Measurements from ENCODE around the gene PROSER2.

GRCh38 chr10:11870900-11871400, 47.8 kb downstream of the PROSER2 start:
- no peak for TF ChIP-seq CTCF (IDR thresholded peaks at IDR 0.05)
- no peak for TF ChIP-seq EP300 (IDR thresholded peaks at IDR 0.05)

Data from esophagus muscularis mucosa (tissue), 3 donors.